ENCODE data around the gene PRKCH.

DNA sequence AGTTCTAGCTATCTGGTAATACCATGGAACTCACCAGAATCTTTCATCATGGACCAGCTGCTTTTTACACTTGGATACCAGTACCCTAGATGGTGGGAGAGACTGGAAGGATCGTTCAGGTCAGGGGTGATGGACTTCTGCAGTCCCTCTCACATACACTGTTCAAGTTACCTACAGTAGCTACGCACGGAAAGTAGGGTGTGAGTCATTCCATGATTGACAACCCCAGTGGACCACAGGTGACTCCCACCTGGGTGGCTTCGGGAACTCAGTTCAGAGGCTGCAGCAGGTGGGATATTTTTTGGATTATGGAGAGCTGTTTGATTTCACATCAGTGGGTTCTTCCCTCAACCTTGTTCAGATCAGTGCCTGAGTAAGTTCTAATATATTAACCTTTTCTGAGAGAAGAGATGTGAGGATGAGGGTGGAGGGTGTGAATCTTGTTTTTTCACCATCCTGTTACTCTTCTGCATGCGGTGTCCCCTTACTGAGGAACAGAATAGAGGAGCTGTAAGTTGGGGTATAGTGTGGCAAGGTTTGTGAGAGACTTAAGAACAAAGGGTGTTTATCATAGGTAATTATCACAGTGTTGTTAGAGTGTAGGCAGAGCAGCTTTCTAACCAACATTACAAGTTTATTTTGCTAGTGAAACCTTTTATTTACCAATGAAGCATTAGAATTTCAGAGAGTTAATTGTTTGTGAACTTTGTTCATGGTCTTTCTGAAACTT lies 39.6 kb downstream of the PRKCH start:
- TF ChIP-seq, protein P1, sequence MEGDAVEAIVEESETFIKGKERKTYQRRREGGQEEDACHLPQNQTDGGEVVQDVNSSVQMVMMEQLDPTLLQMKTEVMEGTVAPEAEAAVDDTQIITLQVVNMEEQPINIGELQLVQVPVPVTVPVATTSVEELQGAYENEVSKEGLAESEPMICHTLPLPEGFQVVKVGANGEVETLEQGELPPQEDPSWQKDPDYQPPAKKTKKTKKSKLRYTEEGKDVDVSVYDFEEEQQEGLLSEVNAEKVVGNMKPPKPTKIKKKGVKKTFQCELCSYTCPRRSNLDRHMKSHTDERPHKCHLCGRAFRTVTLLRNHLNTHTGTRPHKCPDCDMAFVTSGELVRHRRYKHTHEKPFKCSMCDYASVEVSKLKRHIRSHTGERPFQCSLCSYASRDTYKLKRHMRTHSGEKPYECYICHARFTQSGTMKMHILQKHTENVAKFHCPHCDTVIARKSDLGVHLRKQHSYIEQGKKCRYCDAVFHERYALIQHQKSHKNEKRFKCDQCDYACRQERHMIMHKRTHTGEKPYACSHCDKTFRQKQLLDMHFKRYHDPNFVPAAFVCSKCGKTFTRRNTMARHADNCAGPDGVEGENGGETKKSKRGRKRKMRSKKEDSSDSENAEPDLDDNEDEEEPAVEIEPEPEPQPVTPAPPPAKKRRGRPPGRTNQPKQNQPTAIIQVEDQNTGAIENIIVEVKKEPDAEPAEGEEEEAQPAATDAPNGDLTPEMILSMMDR (IDR thresholded peaks at IDR 0.05; ENCODE audit: borderline replicate concordance, extremely low read depth, low read length, poor library complexity, severe bottlenecking), result no peak
- no peak for TF ChIP-seq EZH2 (IDR thresholded peaks at IDR 0.05; ENCODE audit: borderline replicate concordance, low read depth, low read length, severe bottlenecking)
